HG03097 (cell line): Measurements from ENCODE around the gene CD7.

Experiments
- ATAC-seq: cut with Tn5 transposase; IDR thresholded peaks from one replicate; pipeline ENCODE4 v1.9.1; 2021; ENCODE audit not compliant: unreplicated experiment, low FRiP score

CD7 gene

DNA sequence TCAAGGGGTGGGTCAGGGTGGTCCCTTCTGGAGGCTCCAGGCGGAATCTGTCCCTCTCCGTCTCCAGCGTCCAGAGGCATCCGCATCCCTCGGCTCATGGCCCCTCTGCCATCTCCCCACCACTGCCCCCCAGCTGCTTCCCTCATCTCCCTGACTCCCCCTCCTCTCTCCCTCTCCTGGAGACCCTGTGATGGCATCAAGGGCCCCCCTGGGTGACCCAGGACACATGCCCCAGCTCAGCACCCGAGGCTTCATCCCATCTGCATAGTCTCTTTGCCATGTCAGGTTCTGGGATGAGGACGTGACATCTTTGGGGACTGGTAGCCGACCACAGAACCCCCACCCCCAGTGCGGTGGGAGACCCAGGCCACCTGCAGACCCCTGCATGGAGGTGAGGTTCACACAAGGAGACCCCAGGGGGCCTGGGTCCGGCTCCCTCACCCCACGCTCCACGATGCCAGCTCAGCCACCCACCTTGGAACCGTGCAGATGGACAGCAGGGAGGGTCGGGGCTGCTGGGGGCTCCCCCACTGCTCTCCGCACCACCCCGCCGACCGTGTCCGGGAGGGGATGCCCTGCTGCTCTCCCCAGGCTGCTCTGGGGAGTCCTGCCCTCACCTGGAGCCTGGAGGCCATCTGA, 12.4 kb upstream of the CD7 start:
- ATAC-seq: no peak

DNA sequence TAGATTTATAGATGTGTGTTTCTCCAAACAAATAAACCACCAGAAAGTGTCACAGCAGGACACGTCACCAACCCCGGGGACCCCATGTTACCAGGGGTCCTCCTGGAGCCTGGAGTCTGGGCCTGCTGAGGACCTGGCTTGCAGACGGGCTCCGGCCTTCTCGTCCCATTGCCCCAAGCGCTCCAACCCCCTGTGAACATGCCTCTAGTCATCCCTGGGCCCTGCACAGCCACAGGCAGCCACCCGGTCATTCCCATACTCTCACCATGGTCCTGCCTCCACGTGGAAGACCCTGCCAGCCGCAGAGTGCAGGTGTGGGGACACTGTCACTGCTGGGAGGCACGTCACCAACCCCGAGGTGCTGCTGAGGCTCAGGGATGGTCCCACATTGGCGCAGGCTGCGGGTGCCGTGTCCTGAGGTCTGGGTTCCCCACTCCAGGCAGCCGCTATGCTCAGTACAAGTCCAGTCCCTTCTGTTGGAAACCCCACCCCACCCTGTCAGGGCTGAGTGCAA, 11.6 kb upstream of the CD7 start:
- no peak for ATAC-seq

DNA sequence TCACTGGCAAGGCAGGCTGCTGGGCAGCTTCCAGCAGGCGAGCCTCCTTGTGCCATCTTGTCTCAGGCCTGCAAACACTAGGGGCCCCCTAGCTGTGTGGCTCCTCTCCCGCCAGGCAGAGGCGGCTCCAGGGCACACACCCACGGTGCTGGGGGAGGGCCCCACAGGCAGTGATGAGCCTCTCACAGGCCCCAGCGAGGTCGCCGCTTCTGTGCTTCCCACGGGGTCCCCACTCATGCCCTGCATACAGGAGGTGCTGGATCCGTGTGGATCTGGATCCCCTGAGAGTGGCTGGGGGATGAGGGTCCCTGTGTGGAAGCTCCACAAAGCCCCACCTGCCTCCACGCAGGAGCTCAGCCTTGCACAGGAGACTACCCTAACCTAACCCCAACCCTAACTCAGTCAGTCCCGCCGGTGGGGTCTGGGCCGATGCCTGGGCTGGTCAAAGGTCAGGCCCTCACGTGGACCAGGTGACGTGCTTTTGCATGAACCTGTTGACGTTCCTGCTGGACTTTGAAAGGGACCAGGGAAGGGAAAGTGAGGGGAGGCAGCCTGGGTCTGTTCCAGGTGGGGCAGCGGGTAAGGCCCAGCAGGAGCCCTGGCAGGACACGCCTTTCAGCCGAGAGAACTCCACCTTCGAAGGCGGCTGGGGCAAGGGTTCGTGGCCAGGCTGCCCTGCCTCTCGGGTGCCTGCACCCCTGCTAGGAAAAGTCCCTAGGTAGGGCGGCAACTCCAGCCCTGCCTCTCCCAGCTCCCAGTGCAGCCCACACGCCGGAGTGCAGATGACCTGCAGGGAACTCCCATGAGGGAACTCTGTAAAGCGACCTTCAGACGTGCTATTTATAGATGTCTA, 11.0 kb upstream of the CD7 start:
- ATAC-seq: no peak

DNA sequence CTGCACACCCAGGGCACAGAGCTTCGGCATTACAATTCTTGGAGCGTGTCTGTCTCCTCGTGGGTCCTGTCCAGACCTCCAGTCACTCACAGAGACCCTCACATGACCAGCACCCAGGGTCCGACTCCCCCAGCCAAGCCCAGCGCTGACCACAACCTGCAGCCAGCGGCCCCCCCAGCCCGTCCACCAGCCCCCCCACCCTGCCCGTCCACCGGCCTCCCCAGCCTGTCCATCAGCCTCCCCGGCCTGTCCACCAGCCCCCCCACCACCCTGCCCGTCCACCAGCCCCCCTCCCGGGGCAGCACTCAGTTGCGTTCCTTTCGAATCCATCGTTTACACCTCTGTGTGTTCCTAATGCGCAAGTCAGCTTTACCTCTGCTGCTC, 10.3 kb upstream of the CD7 start:
- ATAC-seq: no peak

DNA sequence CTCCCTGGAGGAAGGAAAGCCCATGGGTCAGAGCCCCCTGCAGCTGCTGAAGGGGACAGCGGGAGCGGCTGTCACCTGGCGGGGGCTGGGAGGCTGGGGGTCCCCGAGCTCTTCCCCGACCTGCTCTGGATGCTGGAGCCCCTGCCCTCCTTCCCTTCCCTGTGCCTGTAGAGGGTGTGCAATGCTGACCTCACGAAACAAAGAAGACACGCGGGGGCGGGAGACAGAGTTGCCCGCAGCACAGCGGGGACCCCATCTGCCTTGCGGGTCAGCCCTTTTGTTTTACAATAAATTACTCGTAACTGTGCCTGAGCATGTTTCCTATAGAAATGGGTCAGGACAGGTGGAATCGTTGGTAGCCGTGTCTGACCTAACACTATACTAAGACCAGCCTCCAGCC, 9.9 kb upstream of the CD7 start:
- no peak for ATAC-seq

DNA sequence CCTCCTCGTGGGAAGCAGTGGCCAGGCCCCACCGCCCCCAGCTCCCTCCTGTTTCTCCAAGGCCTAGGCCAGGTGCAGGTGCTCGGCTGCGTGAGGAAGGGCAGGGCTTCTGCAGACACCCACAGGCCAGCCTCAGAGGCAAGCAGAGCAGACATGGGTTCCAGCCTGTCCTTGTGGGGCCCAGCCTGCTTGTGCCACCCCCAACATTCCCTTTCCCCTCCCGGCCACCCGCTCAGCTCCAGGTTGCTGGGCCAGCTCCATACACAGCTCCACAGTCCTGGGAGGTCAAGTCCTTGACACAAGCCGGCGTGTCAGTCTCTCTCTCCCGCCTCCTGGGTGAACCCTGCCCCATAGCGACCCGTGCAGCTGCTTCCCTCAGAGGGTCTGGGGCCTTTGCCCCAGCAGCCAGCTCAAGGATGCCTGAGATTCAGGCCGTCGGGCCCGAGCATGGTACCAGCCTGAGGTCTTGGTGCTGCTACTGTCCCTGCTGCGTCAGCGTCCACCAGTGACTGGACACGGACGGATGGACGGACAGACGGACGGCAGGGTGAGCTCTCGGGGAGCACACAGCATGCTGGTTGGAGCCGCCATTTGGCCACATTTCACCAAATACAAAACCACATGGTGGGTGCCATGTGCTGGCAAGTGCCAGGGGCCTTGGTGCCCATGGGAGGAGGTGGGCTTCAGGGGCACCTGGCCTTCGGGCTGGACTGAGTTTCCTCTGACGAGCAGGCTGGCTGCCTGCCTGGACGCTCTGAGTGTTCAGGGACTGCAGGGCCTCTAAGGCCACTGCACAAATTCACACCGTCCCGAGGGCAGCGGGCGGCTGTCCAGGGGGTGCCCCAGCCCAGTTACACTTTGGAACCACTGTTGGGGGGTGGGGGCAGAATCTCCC, 8.1 kb upstream of the CD7 start:
- ATAC-seq: no peak

DNA sequence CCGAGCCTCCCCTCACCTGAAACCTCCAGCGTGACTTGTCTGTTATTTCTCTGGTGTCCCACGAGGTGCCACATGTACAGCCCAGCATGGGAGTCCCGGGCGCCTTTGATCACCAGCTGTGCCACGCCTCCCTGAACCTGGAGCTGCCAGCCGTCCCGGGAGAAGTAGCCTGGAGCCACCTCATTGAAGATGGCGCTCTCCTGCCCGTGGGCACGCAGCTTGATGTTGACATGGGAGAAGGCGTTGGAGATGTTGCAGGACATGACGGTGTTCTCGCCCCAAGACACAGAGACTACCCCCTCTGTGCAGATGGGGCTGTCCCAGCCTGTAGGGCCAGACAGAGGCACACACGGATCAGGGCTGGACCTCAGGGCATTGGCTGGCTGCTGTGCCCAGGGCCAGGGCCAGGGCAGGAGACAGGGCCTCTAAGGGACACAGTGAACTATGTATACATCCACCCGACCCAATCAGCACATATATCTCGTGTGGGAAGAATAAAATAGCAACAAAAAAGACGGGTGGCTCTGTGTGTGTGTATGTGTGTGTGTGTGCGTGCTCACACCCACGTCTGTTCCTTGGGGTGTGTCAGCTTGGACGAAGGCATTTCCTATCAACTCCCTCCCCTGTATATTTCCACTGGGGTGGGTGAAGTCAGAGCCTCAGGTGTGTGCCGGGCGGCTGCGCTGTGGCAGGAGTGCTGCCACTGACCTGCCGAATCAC, 7.3 kb upstream of the CD7 start:
- ATAC-seq: no peak

DNA sequence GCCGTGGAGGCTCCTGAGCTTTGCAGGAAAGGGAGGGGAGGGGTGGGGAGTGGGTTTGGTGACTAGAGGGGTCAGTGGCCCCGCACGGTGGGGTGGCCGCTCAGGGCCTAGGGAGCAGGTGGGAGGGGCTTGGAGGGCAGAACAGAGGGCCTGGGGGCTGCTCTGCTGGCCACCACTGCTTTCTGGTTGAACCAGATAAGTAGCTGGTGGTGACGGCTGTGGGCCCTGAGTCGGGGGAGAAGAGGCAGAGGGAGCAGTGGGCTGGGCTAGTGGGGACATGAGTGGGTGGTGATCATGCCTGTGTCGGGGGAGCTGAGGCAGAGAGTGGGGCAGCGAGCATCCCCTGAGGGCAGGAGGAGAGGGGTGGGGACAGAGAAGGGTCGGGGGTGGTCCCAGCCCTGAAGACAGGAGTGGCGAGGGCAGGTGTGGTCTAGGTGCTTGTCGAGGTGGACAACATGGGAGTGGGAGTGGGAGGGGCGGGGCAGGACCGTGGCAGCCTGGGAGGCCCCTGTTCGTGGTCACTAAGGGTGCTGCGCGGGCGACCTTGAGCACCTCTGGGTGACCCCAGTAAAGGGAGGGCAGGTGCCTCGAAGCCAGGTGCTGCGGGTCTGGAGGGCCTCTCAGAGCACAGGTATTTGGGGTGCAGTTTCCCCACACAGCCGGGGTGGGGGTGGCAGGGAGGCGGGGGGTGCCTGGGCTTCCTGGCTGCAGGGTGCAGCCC, 6.3 kb upstream of the CD7 start:
- no peak for ATAC-seq

DNA sequence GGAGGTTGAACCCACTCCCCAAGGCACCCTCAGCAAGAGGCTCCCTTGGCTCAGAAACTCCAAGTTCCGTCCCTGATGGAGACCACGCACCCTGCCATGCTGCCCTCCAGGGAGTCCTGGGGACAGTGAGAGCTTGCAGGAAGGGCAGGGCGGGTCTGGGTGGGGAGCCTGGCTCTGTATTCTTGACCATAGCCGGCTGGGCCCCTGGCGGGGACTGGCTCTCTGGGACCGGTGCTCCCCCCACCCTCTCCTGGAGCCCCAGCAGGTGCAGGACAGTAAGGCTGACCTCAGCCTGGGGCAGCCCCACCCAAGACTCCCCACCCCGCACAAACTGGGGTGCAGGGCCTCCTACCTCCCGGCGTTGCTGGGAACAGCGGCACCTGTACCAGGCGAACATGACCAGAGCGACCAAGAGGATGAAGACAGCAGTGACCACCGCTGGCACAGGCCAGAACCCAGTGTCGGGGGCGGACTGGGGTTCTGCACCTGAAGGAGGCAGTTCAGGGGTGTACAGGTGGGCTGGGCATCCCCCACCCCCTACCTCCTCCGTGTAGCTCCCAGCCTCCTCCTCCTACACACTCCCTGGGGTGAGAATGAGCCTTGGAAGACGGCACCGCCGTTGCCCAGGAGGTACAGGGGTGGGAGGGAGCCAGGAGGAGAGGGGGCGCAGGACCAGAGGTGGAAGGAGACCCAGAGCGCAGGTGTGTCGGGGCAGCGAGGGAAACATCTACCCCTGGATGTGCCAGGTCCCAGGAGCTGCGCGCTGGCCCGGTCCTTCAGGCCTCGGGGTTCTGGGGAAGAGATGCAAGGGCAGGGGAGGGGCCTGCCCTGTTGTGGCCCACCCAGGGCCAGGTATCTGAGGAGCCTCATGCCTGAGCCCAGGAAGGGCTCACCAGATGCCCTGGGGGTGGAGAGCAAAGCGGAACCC, 5.4 kb upstream of the CD7 start:
- ATAC-seq: no peak

DNA sequence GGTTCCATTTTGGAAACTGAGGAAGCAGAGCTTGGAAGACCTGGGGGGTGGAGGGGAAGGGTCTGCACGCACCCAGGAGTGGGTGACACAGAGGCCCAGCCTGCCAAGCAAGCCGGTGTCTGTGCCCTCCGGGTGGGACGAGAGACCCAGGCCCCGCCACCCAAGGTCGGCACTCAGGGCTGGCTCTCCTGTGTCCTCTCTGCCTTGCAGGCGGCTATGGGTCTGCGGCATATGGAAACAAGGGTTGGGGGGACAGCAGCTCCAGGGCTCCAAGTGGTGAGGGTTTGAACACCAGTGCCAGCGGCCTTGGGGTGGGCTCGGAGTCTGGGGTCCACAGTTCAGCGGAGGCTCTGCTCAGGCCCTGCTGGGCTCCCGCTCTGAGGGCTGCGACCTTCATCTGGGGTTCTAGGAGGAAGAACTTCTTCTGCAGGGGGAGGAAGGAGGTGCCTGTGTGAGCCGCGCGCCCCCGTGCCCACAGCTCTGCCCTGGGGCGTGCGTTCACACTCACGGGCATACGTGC, 4.6 kb upstream of the CD7 start:
- ATAC-seq: no peak

DNA sequence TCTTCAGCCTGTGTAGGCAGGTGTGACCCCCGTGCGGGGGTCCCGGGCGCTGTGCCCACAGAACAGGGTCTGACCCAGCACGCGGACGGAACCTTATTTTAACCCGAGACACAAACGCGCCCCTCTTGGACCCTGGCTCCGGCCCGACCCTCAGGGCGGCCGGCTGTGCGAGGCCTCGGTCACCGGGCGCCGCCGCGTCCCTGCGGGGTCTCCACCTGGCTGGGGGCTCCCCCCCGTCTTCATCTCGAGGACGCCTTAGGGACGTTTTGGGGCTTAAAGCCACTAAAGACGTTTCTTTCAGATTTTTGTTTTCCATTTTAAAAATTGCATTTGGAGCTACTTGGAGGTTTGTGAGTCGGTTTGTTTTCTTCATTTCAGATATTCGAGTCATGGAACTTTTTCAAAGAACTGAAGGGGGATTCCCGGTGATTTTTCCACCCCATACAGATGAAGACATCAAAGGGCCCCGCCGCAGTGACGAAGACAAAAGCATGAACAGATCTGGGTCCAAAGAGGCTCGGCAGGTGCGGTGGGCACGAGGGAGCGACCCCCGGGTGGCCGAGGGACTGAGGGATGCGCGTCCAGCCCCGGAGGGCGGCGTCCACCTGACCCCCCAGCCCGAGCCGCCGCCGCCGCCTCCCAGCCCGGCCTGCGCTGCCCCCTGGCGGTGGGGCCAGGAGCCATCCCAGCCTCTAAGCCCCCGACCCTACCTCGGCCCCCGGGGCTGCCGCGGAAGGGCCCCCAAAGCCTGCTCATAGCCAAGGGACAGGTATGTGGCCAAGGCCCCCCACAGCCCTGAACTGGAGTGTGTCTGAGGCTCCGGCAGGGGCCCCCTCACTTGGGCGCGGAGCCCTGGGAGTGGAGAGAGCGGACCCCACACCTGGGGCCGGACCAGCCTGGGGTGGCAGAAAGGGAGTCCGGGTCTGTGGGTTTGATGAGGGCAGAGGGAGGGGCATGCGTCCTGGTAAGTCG, 3.8 kb upstream of the CD7 start:
- ATAC-seq: no peak

DNA sequence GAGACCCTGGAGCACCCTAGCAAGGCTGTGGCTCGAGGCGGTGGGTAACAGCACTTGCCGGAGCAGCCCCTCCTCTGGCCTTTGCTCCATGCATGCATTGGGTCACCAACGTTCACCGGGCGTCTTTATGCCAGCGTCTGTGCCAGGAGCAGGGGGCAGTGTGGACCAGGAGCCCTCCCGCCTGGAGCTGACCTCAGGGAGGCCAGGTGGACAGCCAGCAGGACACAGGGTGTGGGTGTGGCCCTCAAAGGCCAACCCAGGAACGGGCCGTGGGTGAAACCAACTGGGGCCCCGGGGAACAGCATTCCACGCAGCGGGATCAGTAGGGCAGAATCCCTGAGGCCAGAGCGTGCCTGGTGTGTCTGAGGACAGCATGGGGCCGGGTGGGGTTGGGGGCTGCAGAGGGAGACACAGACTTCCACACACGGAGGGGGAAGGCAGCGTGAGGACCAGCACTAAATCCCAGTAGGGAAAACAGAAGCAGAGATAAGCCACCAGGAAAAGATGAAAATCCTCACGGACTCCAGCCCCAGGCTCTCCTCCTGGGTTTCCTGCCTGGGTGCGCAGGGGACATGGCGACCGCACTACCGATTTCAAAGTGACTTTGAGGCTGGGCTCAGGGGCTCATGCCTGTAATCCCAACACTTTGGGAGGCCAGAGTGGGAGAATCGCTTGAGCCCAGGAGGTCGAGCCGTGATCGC, 2.9 kb upstream of the CD7 start:
- ATAC-seq: no peak

DNA sequence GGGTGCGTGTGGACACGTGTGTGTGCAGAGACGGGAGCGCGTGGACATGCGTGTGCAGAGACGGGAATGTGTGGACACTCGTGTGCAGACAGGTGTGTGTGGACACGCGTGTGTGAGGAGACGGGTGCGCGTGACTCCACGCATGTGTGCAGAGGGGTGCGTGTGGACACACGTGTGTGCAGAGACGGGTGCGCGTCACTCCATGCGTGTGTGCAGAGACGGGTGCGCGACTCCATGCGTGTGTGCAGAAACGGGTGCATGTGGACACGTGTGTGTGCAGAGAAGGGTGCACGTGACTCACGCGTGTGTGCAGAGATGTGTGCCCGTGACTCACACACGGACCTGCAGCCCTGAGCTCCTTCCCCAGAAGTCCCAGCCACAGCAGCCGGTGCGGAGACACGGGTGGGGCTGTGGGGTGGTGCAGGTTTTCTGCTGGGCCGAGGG, 2.2 kb upstream of the CD7 start:
- ATAC-seq: no peak

DNA sequence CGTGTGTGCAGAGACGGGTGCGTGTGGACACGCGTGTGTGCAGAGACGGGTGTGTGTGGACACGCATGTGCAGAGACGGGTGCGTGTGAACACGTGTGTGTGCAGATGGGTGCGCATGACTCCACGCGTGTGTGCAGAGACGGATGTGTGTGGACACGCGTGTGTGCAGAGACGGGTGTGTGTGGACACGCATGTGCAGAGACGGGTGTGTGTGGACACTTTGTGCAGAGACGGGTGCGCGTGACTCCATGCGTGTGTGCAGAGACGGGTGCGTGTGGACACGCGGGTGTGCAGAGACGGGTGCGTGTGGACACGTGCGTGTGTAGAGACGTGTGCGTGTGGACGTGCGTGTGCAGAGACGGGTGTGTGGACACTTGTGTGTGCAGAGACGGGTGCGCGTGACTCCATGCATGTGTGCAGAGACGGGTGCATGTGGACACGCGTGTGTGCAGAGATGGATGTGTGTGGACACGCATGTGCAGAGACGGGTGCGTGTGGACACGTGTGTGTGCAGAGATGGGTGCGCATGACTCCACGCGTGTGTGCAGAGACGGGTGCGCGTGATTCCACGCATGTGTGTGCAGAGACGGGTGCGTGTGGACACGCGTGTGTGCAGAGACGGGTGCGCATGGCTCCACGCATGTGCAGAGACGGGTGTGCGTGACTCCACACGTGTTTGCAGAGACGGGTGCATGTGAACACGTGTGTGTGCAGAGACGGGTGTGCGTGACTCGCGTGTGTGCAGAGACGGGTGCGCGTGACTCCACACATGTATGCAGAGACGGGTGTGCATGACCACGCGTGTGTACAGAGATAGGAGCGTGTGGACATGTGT, 1.6 kb upstream of the CD7 start:
- ATAC-seq: no peak

DNA sequence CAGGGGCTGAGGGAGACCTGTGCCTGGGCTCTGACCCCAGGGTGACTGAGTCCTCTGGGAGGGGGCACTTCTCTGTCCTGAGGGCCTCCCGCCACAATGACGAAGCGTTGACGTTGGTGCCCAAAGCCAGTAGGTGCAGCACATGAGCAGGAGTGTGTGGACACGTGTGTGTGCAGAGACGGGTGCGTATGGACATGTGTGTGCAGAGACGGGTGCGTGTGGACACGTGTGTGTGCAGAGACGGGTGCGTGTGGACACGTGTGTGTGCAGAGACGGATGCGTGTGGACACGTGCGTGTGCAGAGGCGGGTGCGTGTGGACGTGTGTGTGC, 726 bp upstream of the CD7 start:
- ATAC-seq: no peak
